Heart right ventricle (tissue), 16 donors: Measurements from ENCODE around the gene OR51G1. TPM values are rescaled to one million over a fixed set of nuclear protein-coding genes. Genes with fewer than 3 reads are reported as not detected.

Source experiments
- ATAC-seq, 8 donors: fragments of 200-7000 bp; cut with Tn5 transposase; one replicate each; pipeline ENCODE4 v1.9.1; 2020; ENCODE audit warnings: mild to moderate bottlenecking in 8 of 8, moderate library complexity in 8 of 8, moderate number of reproducible peaks in 1 of 8
- DNase-seq, 2 donors: peaks; one replicate each; pipeline ENCODE4 v3.0.0-alpha.2; 2020
- H3K27ac ChIP-seq, 10 donors: fragments of 200-600 bp; sonication (generic) in 2 of 10; one replicate each; pipeline versions ENCODE4 v1.5.0 to v1.8.0; 2020 to 2022; ENCODE audit warnings: mild to moderate bottlenecking in 3 of 10
- H3K27me3 ChIP-seq, 7 donors: fragments of 200-600 bp; one replicate each; pipeline ENCODE4 v1.8.0; 2021 to 2022; ENCODE audit warnings: mild to moderate bottlenecking in 2 of 7
- H3K36me3 ChIP-seq, 9 donors: fragments of 200-600 bp; sonication (generic) in 1 of 9; one replicate each; pipeline versions ENCODE4 v1.5.0 to v1.8.0; 2020 to 2022; ENCODE audit warnings: mild to moderate bottlenecking in 2 of 9
- H3K4me1 ChIP-seq, 9 donors: fragments of 200-600 bp; sonication (generic) in 1 of 9; one replicate each; pipeline versions ENCODE4 v1.5.0 to v1.8.0; 2020 to 2022; ENCODE audit warnings: mild to moderate bottlenecking in 4 of 9
- H3K4me3 ChIP-seq, 10 donors: fragments of 200-600 bp; sonication (generic) in 2 of 10; one replicate each; pipeline versions ENCODE4 v1.5.0 to v1.8.0; 2020 to 2022; ENCODE audit warnings: mild to moderate bottlenecking in 7 of 10, moderate library complexity in 2 of 10
- H3K9me3 ChIP-seq, 11 donors: fragments of 200-600 bp in 10 of 11; sonication (generic) in 2 of 11; one replicate each; pipeline versions ENCODE4 v1.5.0 to v1.8.0; 2013 to 2022; ENCODE audit warnings: mild to moderate bottlenecking in 2 of 11, control low read depth in 1 of 11, moderate library complexity in 1 of 11
- WGBS, 2 donors: extraction: QIAGEN DNeasy Blood & Tissue Kit; methylation state at CpG; one replicate each; pipeline ENCODE4 v1.1.7; 2013; ENCODE audit warnings: inconsistent platforms in 1 of 2; 5-methylcytosine and 5-hydroxymethylcytosine counted together
- intact Hi-C, 10 donors: fragments of 100-400 bp; cut with DNase I; formaldehyde crosslinking; loops; one replicate each; pipeline versions ENCODE4 v1.11.1 to v1.14.2; 2022
- polyA plus RNA-seq, 2 donors: library from polyadenylated mRNA; stranded (reverse); fragments of 200-250 nt; gene quantifications; one replicate each; pipeline ENCODE4 v1.2.3, GENCODE V29; 2013
- total RNA-seq, 10 donors: library from RNA; stranded (reverse); fragmentation: NEBNext Ultra II Directional in 3 of 10; extraction: Animal tissue kit (Norgen Biotek cat#: 25700) in 3 of 10; gene quantifications; one replicate each; pipeline versions ENCODE4 v1.2.1 to v1.2.4, GENCODE V29; 2021 to 2023
- TF ChIP-seq, protein P1 (sequence below), 9 donors: fragments of 200-600 bp; sonication (generic) in 2 of 9; IDR thresholded peaks; one replicate each; pipeline versions ENCODE4 v1.5.0 to v1.8.0; 2021 to 2022; ENCODE audit warnings: antibody characterized with exemption in 9 of 9, mild to moderate bottlenecking in 5 of 9, moderate library complexity in 1 of 9
- donor health status: Arrhythmogenic right ventricular cardiomyopathy.
- donor health status: ischemic (EF 13 %, LVEDD 7.1; RV severe dilation, severe dysfunction).
- donor health status: healthy with polysubstance abuse.
- donor health status: DM: no; HTN: yes; CAD: no.
- donor health status: DM: no; HTN: no; CAD: no.
- donor health status: ischemic (EF 25% LVEDD 6.9; RV normal size, moderate dysfunction).
- donor health status: ischemic (EF 25% LVEDD 5.7; RV mildly dilated, moderate dysfunction).
- donor health status: healthy.
- donor health status: DM: yes; HTN: yes; CAD: no.
- donor health status: Ischemic cardiomyopathy.
- donor health status: ischemic (EF 35%, LVEDD 5.7; RV mildly dilated, moderate dysfunction).
- donor health status: nonischemic (EF 11% LVEDD 7.7; RV severe dilation, severe dysfunction).
- donor health status: DM: yes; HTN: yes; CAD: no.
- donor health status: PGD.
- donor health status: ischemic (EF 29% LVEDD 5.4; RV normal size, mild dysfunction).
- donor health status: nonischemic (EF 23%, LVEDD 6.1; RV moderate dilation, normal function).

The OR51G1 gene
- total and polyA plus RNA-seq, 12 donors = not detected

DNA sequence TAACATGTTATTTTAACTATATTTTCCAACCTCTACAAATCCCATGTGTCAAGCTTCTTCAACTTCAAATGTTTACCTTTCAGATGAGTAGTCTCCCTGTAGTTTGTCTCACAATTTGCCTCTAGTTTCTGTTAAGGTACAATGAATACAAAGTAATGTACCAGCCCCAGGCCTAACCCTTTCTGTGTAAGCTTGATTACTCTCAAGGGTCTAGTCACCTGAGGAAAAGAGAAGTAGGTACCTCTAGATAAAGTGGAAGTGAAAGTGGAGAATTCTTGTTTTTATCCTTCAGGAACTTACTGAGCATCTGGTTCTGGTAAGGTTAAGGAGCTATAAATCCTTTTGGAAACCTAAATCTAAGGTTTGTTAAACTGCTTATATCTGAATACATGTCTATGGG, 20.7 kb downstream of the OR51G1 start, which contains the start of gene OR51A7:
TSS of gene OR51A7 (plus strand) at position 300 of the 400 bp plus-strand sequence. CDS start 3,587 bp downstream, outside the sequence.
- Histone ChIP-seq H3K4me3 (no peak within 1 kb of the TSS), H3K9me3 (no peaks in the 10 kb centered on the region), H3K27ac (no peak within 1 kb of the TSS), H3K27me3 (peaks cover 0 to 5% (median 0%) of the 10 kb centered on the region in 7 donors), H3K4me1 (no peaks in the 10 kb centered on the region), H3K36me3 (no peaks in the 10 kb centered on the region)
- DNase-seq (no peak), ATAC-seq (no peak)
- intact Hi-C loops = no loop called here
- TF ChIP-seq, protein P1, sequence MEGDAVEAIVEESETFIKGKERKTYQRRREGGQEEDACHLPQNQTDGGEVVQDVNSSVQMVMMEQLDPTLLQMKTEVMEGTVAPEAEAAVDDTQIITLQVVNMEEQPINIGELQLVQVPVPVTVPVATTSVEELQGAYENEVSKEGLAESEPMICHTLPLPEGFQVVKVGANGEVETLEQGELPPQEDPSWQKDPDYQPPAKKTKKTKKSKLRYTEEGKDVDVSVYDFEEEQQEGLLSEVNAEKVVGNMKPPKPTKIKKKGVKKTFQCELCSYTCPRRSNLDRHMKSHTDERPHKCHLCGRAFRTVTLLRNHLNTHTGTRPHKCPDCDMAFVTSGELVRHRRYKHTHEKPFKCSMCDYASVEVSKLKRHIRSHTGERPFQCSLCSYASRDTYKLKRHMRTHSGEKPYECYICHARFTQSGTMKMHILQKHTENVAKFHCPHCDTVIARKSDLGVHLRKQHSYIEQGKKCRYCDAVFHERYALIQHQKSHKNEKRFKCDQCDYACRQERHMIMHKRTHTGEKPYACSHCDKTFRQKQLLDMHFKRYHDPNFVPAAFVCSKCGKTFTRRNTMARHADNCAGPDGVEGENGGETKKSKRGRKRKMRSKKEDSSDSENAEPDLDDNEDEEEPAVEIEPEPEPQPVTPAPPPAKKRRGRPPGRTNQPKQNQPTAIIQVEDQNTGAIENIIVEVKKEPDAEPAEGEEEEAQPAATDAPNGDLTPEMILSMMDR (IDR thresholded peaks at IDR 0.05) = no peak

DNA sequence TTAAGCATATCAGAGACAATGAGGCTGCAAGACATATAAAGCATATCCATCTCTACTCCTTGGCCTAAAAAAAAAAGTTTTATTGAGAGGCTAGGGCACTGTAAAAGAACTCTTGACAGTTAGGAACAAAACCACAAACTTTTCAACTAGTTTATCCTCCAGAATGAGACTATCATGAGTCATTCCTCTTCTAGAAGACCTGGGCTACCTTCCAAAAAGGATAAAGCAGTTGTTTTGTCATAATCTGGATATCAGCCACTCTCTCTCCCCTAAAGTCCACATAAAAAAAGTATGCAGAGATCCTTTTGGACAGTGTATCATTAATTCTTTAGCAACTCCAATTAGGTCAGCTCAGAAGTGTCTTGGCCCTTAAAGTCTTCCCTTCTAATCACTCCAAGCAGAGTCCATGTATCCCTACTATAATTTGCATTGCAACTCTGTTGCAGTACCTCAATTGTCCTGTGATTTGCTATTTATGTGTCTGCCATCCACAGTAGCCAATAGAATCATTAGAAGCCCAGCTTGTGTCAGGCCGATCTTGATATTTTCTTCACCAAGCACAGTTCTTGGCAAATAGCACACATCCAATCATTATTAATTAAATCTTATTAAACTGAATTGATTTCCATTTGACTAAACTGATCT, 32.0 kb downstream of the OR51G1 start:
- 88% methylated on average over 1 of the region's 1 CpG for WGBS, 2 donors
- Histone ChIP-seq H3K4me1 (no peaks in the 10 kb centered on the region), H3K4me3 (no peak overlapping the region), H3K9me3 (no peaks in the 10 kb centered on the region), H3K27ac (no peak overlapping the region), H3K27me3 (no peaks in the 10 kb centered on the region), H3K36me3 (no peaks in the 10 kb centered on the region)
- ATAC-seq (no peak), DNase-seq (no peak)
- intact Hi-C loops = no loop called here
- TF ChIP-seq, protein P1 (IDR thresholded peaks at IDR 0.05) = no peak

DNA sequence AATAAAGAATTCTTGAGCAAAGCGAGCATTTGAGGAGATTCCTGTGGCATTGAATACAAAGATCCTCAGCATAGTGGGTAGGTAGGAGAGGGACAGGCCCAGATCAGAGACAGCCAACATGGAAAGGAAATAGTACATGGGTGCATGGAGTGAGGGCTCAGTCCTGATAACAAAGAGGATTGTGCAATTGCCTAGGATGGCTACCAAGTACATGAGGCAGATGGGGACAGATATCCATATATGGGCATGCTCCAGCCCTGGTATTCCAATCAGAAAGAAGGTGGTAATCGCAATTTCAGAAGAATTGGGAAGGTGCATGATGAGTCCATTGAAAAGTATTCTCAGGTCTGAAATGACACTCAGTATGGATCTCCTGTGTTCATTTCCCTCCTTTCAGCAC, 33.9 kb downstream of the OR51G1 start:
- Histone ChIP-seq H3K4me3 (no peak overlapping the region), H3K27ac (no peak overlapping the region), H3K4me1 (no peaks in the 10 kb centered on the region), H3K9me3 (no peaks in the 10 kb centered on the region), H3K27me3 (no peaks in the 10 kb centered on the region), H3K36me3 (no peaks in the 10 kb centered on the region)
- no peak for ATAC-seq
- 86 to 89% methylated on average over 2 of the region's 2 CpGs for WGBS, 2 donors
- TF ChIP-seq, protein P1 (IDR thresholded peaks at IDR 0.05) = no peak
- DNase-seq = no peak
- intact Hi-C loops = no loop called here

DNA sequence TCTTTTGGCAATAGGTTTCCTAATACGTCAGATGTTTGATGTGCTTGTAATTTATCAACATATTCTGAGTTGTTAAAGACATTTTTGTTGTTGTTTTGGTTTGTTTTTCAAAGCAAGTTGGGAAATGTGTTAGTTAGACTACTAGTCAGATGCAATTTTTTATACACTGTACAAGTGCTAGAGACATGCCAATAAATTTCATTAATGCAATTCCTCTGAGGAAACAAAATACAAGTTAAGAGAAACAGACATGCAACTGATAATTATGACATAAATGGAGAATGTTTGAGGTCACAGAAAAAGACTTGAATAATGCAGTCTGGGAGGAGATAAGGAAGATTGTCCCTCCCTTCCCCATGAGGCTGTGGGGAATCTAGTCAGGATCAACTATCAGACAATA, 36.5 kb downstream of the OR51G1 start:
- intact Hi-C loops = no loop called here
- ATAC-seq = no peak
- Histone ChIP-seq H3K4me1 (no peaks in the 10 kb centered on the region), H3K27me3 (no peaks in the 10 kb centered on the region), H3K4me3 (no peak overlapping the region), H3K27ac (no peak overlapping the region), H3K36me3 (no peaks in the 10 kb centered on the region), H3K9me3 (no peaks in the 10 kb centered on the region)
- DNase-seq = no peak
- WGBS, 2 donors = 0% methylated on average over 1 of the region's 1 CpG
- TF ChIP-seq, protein P1 (IDR thresholded peaks at IDR 0.05) = no peak
